Neural cell (in vitro differentiated cells): Measurements from ENCODE around the gene CBLB.

ENCODE experiments used
- CTCF ChIP-seq: fragments of 450-650 bp; IDR thresholded peaks from 2 replicates; pipeline ENCODE4 v1.5.1; 2014; ENCODE audit warnings: antibody characterized with exemption, mild to moderate bottlenecking, moderate library complexity; ENCODE audit not compliant: poor library complexity, severe bottlenecking
- EP300 ChIP-seq: fragments of 450-650 bp; conservative IDR thresholded peaks from 2 replicates; pipeline ENCODE4 v1.6.1; 2014; ENCODE audit warnings: antibody characterized with exemption, mild to moderate bottlenecking, moderate library complexity; ENCODE audit not compliant: poor library complexity, severe bottlenecking
- EZH2 ChIP-seq: fragments of 200-600, 300-800 bp; shearing (Covaris generic), sonication (generic); IDR thresholded peaks from 2 replicates; pipeline ENCODE4 v1.6.1; 2014; ENCODE audit warnings: antibody characterized with exemption, low read length, borderline replicate concordance, mild to moderate bottlenecking; ENCODE audit not compliant: insufficient read depth, poor library complexity, severe bottlenecking
- POLR2AphosphoS5 ChIP-seq: IDR thresholded peaks from 2 replicates; pipeline ENCODE4 v1.6.1; 2012
- TAF1 ChIP-seq: IDR thresholded peaks from 2 replicates; pipeline ENCODE4 v1.6.1; 2012; ENCODE audit warnings: low read depth

GRCh38 chr3:105746231-105746996 is 122.4 kb downstream of the CBLB start:
- TF ChIP-seq POLR2AphosphoS5 (no peak), CTCF (no peak), EZH2 (no peak), TAF1 (no peak), EP300 (no peak)
